K562 (cell line): ENCODE measurements around the gene COL15A1. TPM values are rescaled to one million over a fixed set of nuclear protein-coding genes. Genes with fewer than 3 reads are reported as not detected.
A peak's percentile ranks its signal among the peaks of the same experiment; 100 is the strongest.

Experiments used
- ATAC-seq: fragments of 200-7000 bp; cut with Tn5 transposase; 3 replicates; pipeline ENCODE4 v1.9.1; 2020; ENCODE audit warnings: moderate library complexity
- BruUV-seq: library from RNA; stranded (reverse); fragments of 400-500 nt; replicated peaks from 2 replicates; lab custom pipeline; 2021; lab: Mats Ljungman, UMichigan
- CTCF ChIA-PET: fragments of 300-600 bp; formaldehyde crosslinking; extraction: SDS; loops from one replicate; lab custom pipeline; 2021; ENCODE audit warnings: low intra/inter-chr PET ratio; lab: Yijun Ruan, JAX
- POLR2A ChIA-PET: fragments of 300-600, 350-650 bp; sonication (Branson Sonifier 250); formaldehyde crosslinking; extraction: SDS; loops from one replicate; lab custom pipeline; 2021; ENCODE audit warnings: antibody characterized with exemption, inconsistent platforms; lab: Yijun Ruan, JAX
- DNase-seq, 4 experiments: peaks; one replicate each; pipeline versions ENCODE4 v3.0.0 to v3.0.0-alpha.2; 2011 to 2018; ENCODE audit warnings: low spot score in 3 of 4, mixed read lengths in 3 of 4; ENCODE audit errors: extremely low read depth in 1 of 4
- FAIRE-seq: peaks from 2 replicates; lab custom pipeline; 2011; peaks lifted over from hg19 to GRCh38; lab: Jason Lieb, UNC
- H2AFZ ChIP-seq: 2 replicates; pipeline ENCODE4 v1.6.0; 2011; ENCODE audit warnings: low read depth, low read length, control low read depth, inconsistent platforms
- H3K27ac ChIP-seq: fragments of 200-600 bp; 3 replicates; pipeline ENCODE4 v1.8.0; 2011; ENCODE audit warnings: low read depth, mild to moderate bottlenecking, control low read depth, inconsistent platforms, low read length, moderate library complexity, mixed read lengths; ENCODE audit errors: extremely low read depth
- H3K27me3 ChIP-seq, 2 experiments: fragments of 300-600 bp in 1 of 2; 2 replicates in 1 of 2; 3 replicates in 1 of 2; pipeline versions ENCODE4 v1.6.0 to v1.8.0; 2011; ENCODE audit warnings: inconsistent platforms in 2 of 2, low read length in 2 of 2, mild to moderate bottlenecking in 1 of 2, mixed read lengths in 1 of 2, moderate library complexity in 1 of 2; ENCODE audit not compliant: control insufficient read depth in 2 of 2, insufficient read depth in 2 of 2
- H3K36me3 ChIP-seq: fragments of 300-600 bp; 3 replicates; pipeline ENCODE4 v1.8.0; 2011; ENCODE audit warnings: mild to moderate bottlenecking, low read length, inconsistent platforms; ENCODE audit not compliant: control insufficient read depth, insufficient read depth
- H3K4me1 ChIP-seq, 2 experiments: fragments of 200-600 bp in 1 of 2; replicated peaks in 1 of 2; 2 replicates in 1 of 2; 3 replicates in 1 of 2; pipeline versions ENCODE4 v1.5.1 to v1.8.0; 2011; ENCODE audit warnings: inconsistent platforms in 2 of 2, low read length in 2 of 2, mild to moderate bottlenecking in 1 of 2, mixed read lengths in 1 of 2, moderate library complexity in 1 of 2; ENCODE audit not compliant: control insufficient read depth in 2 of 2, insufficient read depth in 2 of 2
- H3K4me2 ChIP-seq: 2 replicates; pipeline ENCODE4 v1.6.1; 2011; ENCODE audit warnings: low read length, control low read depth, inconsistent platforms, mixed read lengths; ENCODE audit not compliant: insufficient read depth
- H3K4me3 ChIP-seq: fragments of 200-600 bp; sonication (generic), shearing (Covaris generic); 2 replicates; pipeline ENCODE4 v1.5.1; 2016; ENCODE audit warnings: control low read depth, inconsistent platforms
- H3K79me2 ChIP-seq: fragments of 200-600 bp; 3 replicates; pipeline ENCODE4 v1.8.0; 2011; ENCODE audit warnings: low read length, inconsistent platforms; ENCODE audit not compliant: control insufficient read depth, insufficient read depth
- H3K9ac ChIP-seq, 2 experiments: 2 replicates each; pipeline versions ENCODE4 v1.6.0 to v1.6.1; 2011; ENCODE audit warnings: low read depth in 2 of 2, low read length in 2 of 2, control low read depth in 1 of 2, inconsistent platforms in 1 of 2, mild to moderate bottlenecking in 1 of 2, mixed read lengths in 1 of 2; ENCODE audit not compliant: insufficient read depth in 1 of 2
- H3K9me1 ChIP-seq: one replicate; pipeline ENCODE4 v1.6.0; 2011; ENCODE audit warnings: inconsistent platforms, mild to moderate bottlenecking, low read length, moderate library complexity; ENCODE audit not compliant: control insufficient read depth, insufficient read depth
- H3K9me3 ChIP-seq: replicated peaks from 2 replicates; pipeline ENCODE4 v1.5.1; 2011; ENCODE audit warnings: low read depth, low read length, inconsistent platforms; ENCODE audit not compliant: control insufficient read depth, insufficient read depth
- H4K20me1 ChIP-seq: replicated peaks from 2 replicates; pipeline ENCODE4 v1.6.1; 2011; ENCODE audit warnings: low read length, inconsistent platforms, mixed read lengths; ENCODE audit not compliant: control insufficient read depth, insufficient read depth
- CREBBP ChIP-seq: IDR thresholded peaks from one replicate; pipeline ENCODE4 v1.6.1; 2012; ENCODE audit warnings: low read depth, mild to moderate bottlenecking, control low read depth, inconsistent platforms, low read length
- EWSR1 ChIP-seq: fragments of 450-650 bp; IDR thresholded peaks from 2 replicates; pipeline ENCODE4 v1.6.1; 2018; ENCODE audit warnings: borderline replicate concordance, mild to moderate bottlenecking, low read depth, moderate library complexity; ENCODE audit not compliant: partially characterized antibody
- NEUROD1 ChIP-seq: fragments of 150-350 bp; IDR thresholded peaks from 2 replicates; pipeline ENCODE4 v1.6.1; 2014; ENCODE audit warnings: borderline replicate concordance, low read length, low read depth; ENCODE audit not compliant: partially characterized antibody
- NR2C1 ChIP-seq, 2 experiments: fragments of 450-650 bp; IDR thresholded peaks; 2 replicates each; pipeline ENCODE4 v1.6.1; 2017; ENCODE audit warnings: mild to moderate bottlenecking in 2 of 2, antibody characterized with exemption in 1 of 2, inconsistent platforms in 1 of 2, missing compliant biosample characterization in 1 of 2, missing genetic modification characterization in 1 of 2
- PKNOX1 ChIP-seq: fragments of 450-650 bp; IDR thresholded peaks from 2 replicates; pipeline ENCODE4 v1.6.1; 2016
- POU5F1 ChIP-seq: fragments of 150-350 bp; IDR thresholded peaks from 2 replicates; pipeline ENCODE4 v1.6.1; 2014; ENCODE audit warnings: borderline replicate concordance, low read length, low read depth, mild to moderate bottlenecking; ENCODE audit not compliant: partially characterized antibody
- PRMT5 ChIP-seq: sonication (generic); formaldehyde crosslinking; IDR thresholded peaks from 2 replicates; pipeline ENCODE4 v1.5.0; 2020; ENCODE audit warnings: missing genetic modification reagents
- RB1 ChIP-seq: fragments of 450-650 bp; IDR thresholded peaks from 2 replicates; pipeline ENCODE4 v1.6.1; 2017; ENCODE audit warnings: low read depth, mild to moderate bottlenecking
- SMARCB1 ChIP-seq: IDR thresholded peaks from 2 replicates; pipeline ENCODE4 v1.6.1; 2011; ENCODE audit warnings: improper control_type of control experiment, low read depth; ENCODE audit not compliant: insufficient read length
- TCF15 ChIP-seq: fragments of 250-450 bp; sonication (Bioruptor Pico); IDR thresholded peaks from 2 replicates; pipeline ENCODE4 v1.8.0; 2022; ENCODE audit warnings: moderate library complexity, mild to moderate bottlenecking, inconsistent platforms
- YY1 ChIP-seq, 3 experiments: IDR thresholded peaks; 2 replicates each; pipeline ENCODE4 v1.6.1; 2011; ENCODE audit warnings: low read length in 2 of 3, mild to moderate bottlenecking in 2 of 3, moderate library complexity in 2 of 3, borderline replicate concordance in 1 of 3, control low read depth in 1 of 3, low read depth in 1 of 3; ENCODE audit not compliant: insufficient read depth in 3 of 3, insufficient replicate concordance in 2 of 3, control insufficient read depth in 1 of 3, insufficient read length in 1 of 3; ENCODE audit errors: extremely low read depth in 1 of 3
- ZNF12 ChIP-seq: sonication (generic); formaldehyde crosslinking; IDR thresholded peaks from 2 replicates; pipeline ENCODE4 v1.4.0; 2020; ENCODE audit warnings: mild to moderate bottlenecking, missing genetic modification reagents
- WGBS: fragments of 100-300 bp; shearing (Covaris generic); methylation state at CpG from one replicate; pipeline ENCODE4 v1.1.6; 2016; ENCODE audit warnings: low coverage, mixed read lengths; ENCODE audit not compliant: insufficient coverage; ENCODE audit errors: missing lambda C conversion rate; 5-methylcytosine and 5-hydroxymethylcytosine counted together
- in situ Hi-C: fragments of 300-500 bp; cut with MboI; formaldehyde crosslinking; loops from 4 replicates; pipeline ENCODE4 v1.15.0; 2018; ENCODE audit warnings: inconsistent platforms, mixed read lengths
- intact Hi-C: fragments of 100-400 bp; cut with micrococcal nuclease; formaldehyde crosslinking; loops from 2 replicates; pipeline ENCODE4 v1.14.2; 2022
- polyA plus RNA-seq, 8 experiments: library from polyadenylated mRNA; depleted of rRNA in 4 of 8; stranded (reverse) in 5 of 8; unstranded in 3 of 8; fragments of >200 nt; fragmentation: Nextera tagmentation in 2 of 8; fragmentation: Illumina TruSeq in 1 of 8; extraction: Ambion mirVana in 2 of 8; extraction: Trizol in 1 of 8; gene quantifications; 2 replicates each; pipeline versions ENCODE4 v1.2.1 to v1.2.3, GENCODE V29; 2011 to 2014; ENCODE audit warnings: inconsistent platforms in 1 of 8, missing spikeins in 1 of 8
- total RNA-seq, 7 experiments: library from RNA; depleted of rRNA in 6 of 7; stranded (reverse); fragments of >200 nt in 6 of 7; fragmentation: Illumina TruSeq in 2 of 7; extraction: Trizol in 2 of 7; gene quantifications; 2 replicates each; pipeline versions ENCODE4 v1.2.1 to v1.2.3, GENCODE V29; 2011 to 2021; ENCODE audit warnings: low replicate concordance in 1 of 7

COL15A1 gene
- total and polyA plus RNA-seq, 9 of the 15 experiments (the other 6 are each of a cell fraction or from before 2014, with no cell fraction given): 0.46 to 5.1 (median 2.6) TPM

GRCh38 chr9:99044827-99045226 is 101.1 kb downstream of the COL15A1 start:
- no peak overlapping the region for H3K4me3 ChIP-seq
- no peaks in the 10 kb centered on the region for H3K79me2 ChIP-seq
- no peak overlapping the region for H3K4me2 ChIP-seq
- no peak for ATAC-seq
- no peaks in the 10 kb centered on the region for H3K36me3 ChIP-seq
- no peak overlapping the region for H3K27ac ChIP-seq
- intact Hi-C loops (no loop called here), in situ Hi-C loops (no loop called here)
- ChIA-PET CTCF (no interaction called here), POLR2A (interaction anchor here (1.0 kb wide), 1 partner anchor 105 kb away, joined by 3 read pairs; no protein-coding TSS in a partner anchor)
- no peak overlapping the region for H3K9ac ChIP-seq
- WGBS: 29% methylated on average over 4 of the region's 4 CpGs
- H3K4me1 ChIP-seq: peaks cover 5 to 6% of the 10 kb centered on the region in 2 experiments; a peak in 4 of 5 replicates
- no peaks in the 10 kb centered on the region for H4K20me1 ChIP-seq
- H2AFZ ChIP-seq: no peak overlapping the region
- H3K9me3 ChIP-seq: peaks cover 2% of the 10 kb centered on the region; the same call in 1 of the 2 replicates
- H3K27me3 ChIP-seq: no peaks in the 10 kb centered on the region
- no peak for DNase-seq
- no peaks in the 10 kb centered on the region for H3K9me1 ChIP-seq
- FAIRE-seq: no peak
- peak in 1 of 3 experiments; percentile 15 for TF ChIP-seq YY1 (IDR thresholded peaks at IDR 0.05; ENCODE audit: borderline replicate concordance in 1 of 3, control insufficient read depth in 1 of 3, extremely low read depth in 1 of 3, insufficient read depth in 3 of 3, insufficient read length in 1 of 3, insufficient replicate concordance in 2 of 3, low read depth in 1 of 3, low read length in 2 of 3)
- no peak for TF ChIP-seq NR2C1 (IDR thresholded peaks at IDR 0.05)
- no peak for TF ChIP-seq NR2C1 (tag; IDR thresholded peaks at IDR 0.05)
- TF ChIP-seq EWSR1: no peak
- TF ChIP-seq, all 486 proteins: peak for 1
- BruUV-seq: no TSS peak

GRCh38 chr9:99046068-99046467 is 102.4 kb downstream of the COL15A1 start:
- Histone ChIP-seq H2AFZ (peak overlapping the region; percentile 23; the same call in 1 of the 2 replicates), H4K20me1 (no peaks in the 10 kb centered on the region), H3K4me2 (no peak overlapping the region), H3K9me3 (peaks cover 2% of the 10 kb centered on the region; the same call in 1 of the 2 replicates), H3K27me3 (no peaks in the 10 kb centered on the region), H3K9me1 (no peaks in the 10 kb centered on the region), H3K4me3 (no peak overlapping the region), H3K36me3 (no peaks in the 10 kb centered on the region), H3K79me2 (no peaks in the 10 kb centered on the region), H3K4me1 (peaks cover 14 to 18% of the 10 kb centered on the region in 2 experiments), H3K9ac (no peak overlapping the region), H3K27ac (no peak overlapping the region)
- ChIA-PET POLR2A (interaction anchor here (0.6 to 1.8 kb wide), 3 partner anchors 10 to 29 kb away, joined by 3 to 4 read pairs (median 3); no protein-coding TSS in a partner anchor), CTCF (no interaction called here)
- DNase-seq (peak in 1 of 4 experiments; percentile 38), FAIRE-seq (peak; percentile 68), ATAC-seq (peak; percentile 73)
- in situ Hi-C loops: no loop called here
- intact Hi-C loops: no loop called here
- no TSS peak for BruUV-seq
- 32% methylated on average over 3 of the region's 3 CpGs for WGBS
- TF ChIP-seq RB1 (no peak), NEUROD1 (no peak), POU5F1 (no peak), ZNF12 (CRISPR knock-in tag) (no peak), SMARCB1 (no peak), TCF15 (CRISPR knock-in tag) (no peak), PKNOX1 (no peak), CREBBP (no peak), PRMT5 (CRISPR knock-in tag) (no peak)
